C4-2B (cell line): Measurements from ENCODE around the gene SNAP29.
"Not testable (repeated sequence)": the region's sequence is repeated elsewhere in the genome, so short reads cannot be mapped to it uniquely, and the experiment has no call there.

ENCODE experiments used
- ZFX ChIP-seq: fragments of 450-650 bp; IDR thresholded peaks from 2 replicates; pipeline ENCODE4 v1.6.1; 2017
- TF ChIP-seq, protein P1 (sequence below): fragments of 450-650 bp; conservative IDR thresholded peaks from 2 replicates; pipeline ENCODE4 v1.5.1; 2017; ENCODE audit warnings: mild to moderate bottlenecking

DNA sequence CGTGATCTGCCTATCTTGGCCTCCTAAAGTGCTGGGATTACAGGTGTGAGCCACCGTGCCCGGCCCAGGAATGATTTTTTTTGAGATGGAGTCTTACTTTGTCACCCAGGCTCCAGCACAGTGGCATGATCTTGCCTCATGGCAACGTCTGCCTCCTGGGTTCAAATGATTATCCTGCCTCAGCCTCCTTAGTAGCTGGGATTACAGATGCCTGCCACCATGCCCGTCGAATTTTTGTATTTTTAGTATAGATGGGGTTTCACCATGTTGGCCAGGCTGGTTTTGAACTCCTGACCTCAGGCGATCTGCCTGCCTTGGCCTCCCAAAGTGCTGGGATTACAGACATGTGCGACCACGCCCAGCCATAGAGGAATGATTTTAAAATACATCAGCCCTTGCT is 76.2 kb downstream of the SNAP29 start:
- TF ChIP-seq, protein P1, sequence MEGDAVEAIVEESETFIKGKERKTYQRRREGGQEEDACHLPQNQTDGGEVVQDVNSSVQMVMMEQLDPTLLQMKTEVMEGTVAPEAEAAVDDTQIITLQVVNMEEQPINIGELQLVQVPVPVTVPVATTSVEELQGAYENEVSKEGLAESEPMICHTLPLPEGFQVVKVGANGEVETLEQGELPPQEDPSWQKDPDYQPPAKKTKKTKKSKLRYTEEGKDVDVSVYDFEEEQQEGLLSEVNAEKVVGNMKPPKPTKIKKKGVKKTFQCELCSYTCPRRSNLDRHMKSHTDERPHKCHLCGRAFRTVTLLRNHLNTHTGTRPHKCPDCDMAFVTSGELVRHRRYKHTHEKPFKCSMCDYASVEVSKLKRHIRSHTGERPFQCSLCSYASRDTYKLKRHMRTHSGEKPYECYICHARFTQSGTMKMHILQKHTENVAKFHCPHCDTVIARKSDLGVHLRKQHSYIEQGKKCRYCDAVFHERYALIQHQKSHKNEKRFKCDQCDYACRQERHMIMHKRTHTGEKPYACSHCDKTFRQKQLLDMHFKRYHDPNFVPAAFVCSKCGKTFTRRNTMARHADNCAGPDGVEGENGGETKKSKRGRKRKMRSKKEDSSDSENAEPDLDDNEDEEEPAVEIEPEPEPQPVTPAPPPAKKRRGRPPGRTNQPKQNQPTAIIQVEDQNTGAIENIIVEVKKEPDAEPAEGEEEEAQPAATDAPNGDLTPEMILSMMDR, result not testable (repeated sequence)
- not testable (repeated sequence) for TF ChIP-seq ZFX
